ENCODE data around the gene ULBP2.

DNA sequence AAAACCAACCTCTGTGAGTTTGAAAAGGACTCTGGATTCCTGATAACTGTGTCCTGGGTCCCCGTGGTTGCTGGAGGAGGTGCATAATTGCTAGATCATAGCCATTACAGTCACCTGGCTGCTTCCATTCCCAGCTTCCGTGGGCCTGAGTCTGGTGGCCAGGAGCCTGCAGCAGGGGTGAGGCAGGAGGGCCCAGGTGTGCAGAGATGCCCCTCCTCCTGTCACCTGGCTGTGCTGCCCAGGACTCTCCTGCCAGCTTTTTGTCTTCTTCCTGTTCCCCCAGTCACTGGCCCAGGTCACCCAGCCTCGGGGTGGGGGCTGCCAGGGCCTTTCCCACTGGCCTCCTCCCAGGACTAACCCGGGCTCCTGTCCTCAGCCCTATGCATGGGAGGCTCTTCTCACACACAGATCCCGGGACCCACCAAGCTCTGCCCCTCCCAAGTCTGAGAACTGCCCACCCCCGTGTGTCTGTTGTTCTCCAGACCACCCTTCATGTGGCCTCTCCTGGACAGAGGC lies 53.5 kb downstream of the ULBP2 start:
- TF ChIP-seq, protein P1, sequence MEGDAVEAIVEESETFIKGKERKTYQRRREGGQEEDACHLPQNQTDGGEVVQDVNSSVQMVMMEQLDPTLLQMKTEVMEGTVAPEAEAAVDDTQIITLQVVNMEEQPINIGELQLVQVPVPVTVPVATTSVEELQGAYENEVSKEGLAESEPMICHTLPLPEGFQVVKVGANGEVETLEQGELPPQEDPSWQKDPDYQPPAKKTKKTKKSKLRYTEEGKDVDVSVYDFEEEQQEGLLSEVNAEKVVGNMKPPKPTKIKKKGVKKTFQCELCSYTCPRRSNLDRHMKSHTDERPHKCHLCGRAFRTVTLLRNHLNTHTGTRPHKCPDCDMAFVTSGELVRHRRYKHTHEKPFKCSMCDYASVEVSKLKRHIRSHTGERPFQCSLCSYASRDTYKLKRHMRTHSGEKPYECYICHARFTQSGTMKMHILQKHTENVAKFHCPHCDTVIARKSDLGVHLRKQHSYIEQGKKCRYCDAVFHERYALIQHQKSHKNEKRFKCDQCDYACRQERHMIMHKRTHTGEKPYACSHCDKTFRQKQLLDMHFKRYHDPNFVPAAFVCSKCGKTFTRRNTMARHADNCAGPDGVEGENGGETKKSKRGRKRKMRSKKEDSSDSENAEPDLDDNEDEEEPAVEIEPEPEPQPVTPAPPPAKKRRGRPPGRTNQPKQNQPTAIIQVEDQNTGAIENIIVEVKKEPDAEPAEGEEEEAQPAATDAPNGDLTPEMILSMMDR (conservative IDR thresholded peaks at IDR 0.05; ENCODE audit: low read length) = no peak
- no peak for TF ChIP-seq EZH2phosphoT487 (IDR thresholded peaks at IDR 0.05; ENCODE audit: borderline replicate concordance, low read depth, low read length)
